ENCODE results near the gene PIK3R5. TPM values are rescaled to one million over a fixed set of nuclear protein-coding genes. Genes with fewer than 3 reads are reported as not detected.

The PIK3R5 gene
- total RNA-seq, 2 experiments from 2014 or later: 153 to 159 TPM

DNA sequence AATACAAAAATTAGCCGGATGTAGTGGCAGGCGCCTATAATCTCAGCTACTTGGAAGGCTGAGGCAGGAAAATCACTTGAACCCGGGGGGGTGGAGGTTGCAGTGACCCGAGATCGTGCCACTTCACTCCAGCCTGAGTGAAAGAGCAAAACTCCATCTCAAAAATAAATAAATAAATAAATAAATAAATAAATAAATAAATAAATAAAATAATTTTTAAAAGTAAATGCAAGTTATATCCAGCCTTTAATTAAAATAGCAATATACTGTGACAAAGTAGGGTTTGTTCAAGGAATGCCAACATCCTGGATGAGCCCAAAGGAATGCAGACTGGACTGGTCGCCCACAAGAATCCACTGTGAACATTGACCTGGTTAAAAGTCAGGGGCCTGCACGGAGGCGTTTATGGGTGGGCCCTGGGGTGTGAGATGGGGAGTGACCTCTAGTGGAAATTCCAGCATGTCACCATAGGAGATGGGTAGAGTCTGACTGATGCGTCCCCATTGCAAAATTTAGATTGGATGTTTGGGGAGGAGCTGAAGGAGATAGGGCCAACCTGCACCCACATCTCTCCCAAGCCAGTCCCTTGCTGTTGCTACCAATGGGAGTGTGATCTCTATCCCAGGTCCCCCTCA, 9.7 kb upstream of the PIK3R5 start:
- Histone ChIP-seq H3K4me1 (ENCODE audit: insufficient read depth, low read length) (no peaks in the 10 kb centered on the region), H3K27me3 (ENCODE audit: control insufficient read depth in 1 of 2, insufficient read depth in 2 of 2, low read length in 2 of 2) (no peaks in the 10 kb centered on the region), H3K4me3 (ENCODE audit: low read length) (no peak overlapping the region), H3K36me3 (ENCODE audit: insufficient read depth, low read length) (no peaks in the 10 kb centered on the region), H3K27ac (ENCODE audit: low read depth in 1 of 2, low read length in 2 of 2) (no peak overlapping the region), H3K9me3 (ENCODE audit: control insufficient read depth in 1 of 2, insufficient read depth in 1 of 2, low read length in 2 of 2) (peaks cover 0 to 7% of the 10 kb centered on the region in 2 experiments)
- ATAC-seq (ENCODE audit: poor library complexity) (no peak), DNase-seq (peak in 1 of 14 experiments; percentile 44)
- Mint-ChIP-seq H3K4me3 (no peak overlapping the region), H3K27ac (no peak overlapping the region), H3K9me3 (peaks cover 5% of the 10 kb centered on the region), H3K36me3 (ENCODE audit: low read depth) (no peaks in the 10 kb centered on the region), H3K4me1 (ENCODE audit: low read depth) (no peaks in the 10 kb centered on the region), H3K27me3 (no peaks in the 10 kb centered on the region)
- intact Hi-C loops (cut with DNase I, micrococcal nuclease): no loop called here
- ChIA-PET CTCF (no interaction called here), POLR2A (no interaction called here)
- TF ChIP-seq, protein P1, sequence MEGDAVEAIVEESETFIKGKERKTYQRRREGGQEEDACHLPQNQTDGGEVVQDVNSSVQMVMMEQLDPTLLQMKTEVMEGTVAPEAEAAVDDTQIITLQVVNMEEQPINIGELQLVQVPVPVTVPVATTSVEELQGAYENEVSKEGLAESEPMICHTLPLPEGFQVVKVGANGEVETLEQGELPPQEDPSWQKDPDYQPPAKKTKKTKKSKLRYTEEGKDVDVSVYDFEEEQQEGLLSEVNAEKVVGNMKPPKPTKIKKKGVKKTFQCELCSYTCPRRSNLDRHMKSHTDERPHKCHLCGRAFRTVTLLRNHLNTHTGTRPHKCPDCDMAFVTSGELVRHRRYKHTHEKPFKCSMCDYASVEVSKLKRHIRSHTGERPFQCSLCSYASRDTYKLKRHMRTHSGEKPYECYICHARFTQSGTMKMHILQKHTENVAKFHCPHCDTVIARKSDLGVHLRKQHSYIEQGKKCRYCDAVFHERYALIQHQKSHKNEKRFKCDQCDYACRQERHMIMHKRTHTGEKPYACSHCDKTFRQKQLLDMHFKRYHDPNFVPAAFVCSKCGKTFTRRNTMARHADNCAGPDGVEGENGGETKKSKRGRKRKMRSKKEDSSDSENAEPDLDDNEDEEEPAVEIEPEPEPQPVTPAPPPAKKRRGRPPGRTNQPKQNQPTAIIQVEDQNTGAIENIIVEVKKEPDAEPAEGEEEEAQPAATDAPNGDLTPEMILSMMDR (IDR thresholded peaks at IDR 0.05): no peak

DNA sequence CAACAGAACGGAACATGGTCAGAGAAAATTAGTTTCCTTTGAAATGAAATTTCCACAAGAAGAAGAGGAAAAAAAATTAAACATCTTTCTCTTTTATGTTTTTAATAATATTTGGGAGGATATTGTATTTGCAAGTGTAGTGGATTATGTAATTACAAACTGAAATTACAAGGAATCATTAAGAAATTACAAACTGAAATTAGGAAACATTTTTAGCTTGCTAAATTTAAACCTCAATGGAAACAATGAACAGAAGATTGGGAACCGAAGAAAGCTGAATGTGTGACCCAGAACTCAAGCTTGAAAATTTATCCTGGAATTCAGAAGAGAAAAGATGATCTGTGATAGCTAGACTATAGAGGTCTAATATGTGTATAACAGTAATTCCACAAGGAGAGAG, 4.4 kb upstream of the PIK3R5 start:
- ATAC-seq (ENCODE audit: poor library complexity) (no peak), DNase-seq (no peak)
- Histone ChIP-seq H3K4me1 (ENCODE audit: insufficient read depth, low read length) (peaks cover 14% of the 10 kb centered on the region), H3K4me3 (ENCODE audit: low read length) (no peak overlapping the region), H3K36me3 (ENCODE audit: insufficient read depth, low read length) (no peaks in the 10 kb centered on the region), H3K27ac (ENCODE audit: low read depth in 1 of 2, low read length in 2 of 2) (no peak overlapping the region), H3K9me3 (ENCODE audit: control insufficient read depth in 1 of 2, insufficient read depth in 1 of 2, low read length in 2 of 2) (peaks cover 5 to 13% of the 10 kb centered on the region in 2 experiments), H3K27me3 (ENCODE audit: control insufficient read depth in 1 of 2, insufficient read depth in 2 of 2, low read length in 2 of 2) (no peaks in the 10 kb centered on the region)
- ChIA-PET CTCF (no interaction called here), POLR2A (no interaction called here)
- peaks cover 13% of the 10 kb centered on the region for H3K9me3 Mint-ChIP-seq
- no peak overlapping the region for H3K27ac Mint-ChIP-seq
- peaks cover 2% of the 10 kb centered on the region for H3K36me3 Mint-ChIP-seq (ENCODE audit: low read depth)
- no peak overlapping the region for H3K4me3 Mint-ChIP-seq
- intact Hi-C loops (cut with DNase I, micrococcal nuclease): loop anchor here in 1 of 2 experiments (5.0 kb wide), 1 partner anchor 38 kb away; no protein-coding TSS in a partner anchor
- no peaks in the 10 kb centered on the region for H3K27me3 Mint-ChIP-seq
- TF ChIP-seq, protein P1 (IDR thresholded peaks at IDR 0.05): no peak
- peaks cover 7% of the 10 kb centered on the region for H3K4me1 Mint-ChIP-seq (ENCODE audit: low read depth)

DNA sequence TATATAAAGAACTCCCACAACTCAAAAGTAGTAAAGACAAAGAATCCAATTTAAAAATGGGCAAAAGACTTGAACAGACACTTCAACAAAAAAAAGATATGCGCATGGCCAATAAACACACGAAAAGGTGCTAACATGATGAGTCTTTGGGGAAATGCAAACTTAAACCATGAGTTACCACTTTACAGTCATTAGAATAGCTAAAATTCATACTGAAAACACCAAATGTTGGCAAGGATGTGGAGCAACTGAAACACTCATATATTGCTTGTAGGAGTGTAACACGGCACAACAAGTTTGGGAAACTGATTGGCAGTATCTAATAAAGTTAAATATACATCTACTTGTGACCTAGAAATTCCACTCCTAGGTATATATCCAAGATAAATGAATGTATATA, 3.0 kb upstream of the PIK3R5 start:
- TF ChIP-seq, protein P1 (IDR thresholded peaks at IDR 0.05): no peak
- Mint-ChIP-seq H3K27ac (peak overlapping the region; percentile 11), H3K27me3 (no peaks in the 10 kb centered on the region), H3K4me1 (ENCODE audit: low read depth) (peaks cover 19% of the 10 kb centered on the region), H3K4me3 (peak overlapping the region; percentile 79), H3K9me3 (peaks cover 13% of the 10 kb centered on the region), H3K36me3 (ENCODE audit: low read depth) (peaks cover 13% of the 10 kb centered on the region)
- ATAC-seq (ENCODE audit: poor library complexity): no peak
- CTCF ChIA-PET: no interaction called here
- Histone ChIP-seq H3K9me3 (ENCODE audit: control insufficient read depth in 1 of 2, insufficient read depth in 1 of 2, low read length in 2 of 2) (peaks cover 5 to 13% of the 10 kb centered on the region in 2 experiments), H3K36me3 (ENCODE audit: insufficient read depth, low read length) (no peaks in the 10 kb centered on the region), H3K27ac (ENCODE audit: low read depth in 1 of 2, low read length in 2 of 2) (no peak overlapping the region), H3K4me1 (ENCODE audit: insufficient read depth, low read length) (peaks cover 27% of the 10 kb centered on the region), H3K4me3 (ENCODE audit: low read length) (no peak overlapping the region), H3K27me3 (ENCODE audit: control insufficient read depth in 1 of 2, insufficient read depth in 2 of 2, low read length in 2 of 2) (no peaks in the 10 kb centered on the region)
- POLR2A ChIA-PET: no interaction called here
- no peak for DNase-seq
- intact Hi-C loops (cut with DNase I, micrococcal nuclease): loop anchor here in 1 of 2 experiments (5.0 kb wide), 1 partner anchor 36 kb away; no protein-coding TSS in a partner anchor

All from CD4-positive, alpha-beta T cell (primary cell).